Activated gamma-delta T cell treated with anti-CD3 and anti-CD28 coated beads, Interleukin-2, amount 50 U/mL, for 16 hours (primary cell): ENCODE results near the gene RCN1.
"Not testable (repeated sequence)": the region's sequence is repeated elsewhere in the genome, so short reads cannot be mapped to it uniquely, and the experiment has no call there.

ENCODE experiments used
- DNase-seq: peaks from one replicate; pipeline ENCODE4 v3.0.0-alpha.2; 2020; ENCODE audit warnings: low read depth

Gene RCN1

GRCh38 chr11:32113200-32113919, 22.5 kb downstream of the RCN1 start:
- no peak for DNase-seq

DNA sequence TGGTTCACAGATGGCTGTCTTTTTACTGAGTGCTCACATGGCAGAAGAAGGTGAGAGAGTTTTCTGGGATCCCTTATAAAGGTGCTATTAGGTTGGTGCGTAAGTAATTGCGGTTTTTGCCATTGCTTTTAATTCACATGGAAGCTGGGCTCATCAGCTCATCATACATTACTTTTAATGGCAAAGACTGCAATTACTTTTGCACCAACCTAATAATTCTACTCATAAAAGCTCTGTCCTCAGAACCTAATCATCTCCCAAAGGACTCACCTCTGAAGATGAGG, 23.0 kb downstream of the RCN1 start:
- DNase-seq, result no peak

DNA sequence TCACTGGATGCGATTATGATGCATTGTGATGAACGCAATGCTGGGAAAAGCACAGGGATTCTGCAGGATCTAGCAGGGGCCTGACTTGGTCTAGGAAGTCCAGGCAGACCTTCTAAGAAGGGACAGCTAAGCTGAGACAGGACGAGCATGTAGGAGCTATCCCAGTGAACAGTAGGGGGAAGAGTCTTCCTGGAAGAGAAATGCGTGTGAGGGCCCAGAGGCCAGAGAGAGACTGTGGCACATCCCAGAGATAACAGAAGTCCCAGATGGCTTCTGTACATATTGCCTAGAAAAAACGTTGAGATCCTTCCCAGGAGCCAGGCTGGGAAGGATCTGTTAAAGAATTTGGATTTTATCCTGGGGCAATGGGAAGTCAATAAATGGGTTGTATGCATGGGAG, 24.6 kb downstream of the RCN1 start:
- no peak for DNase-seq

DNA sequence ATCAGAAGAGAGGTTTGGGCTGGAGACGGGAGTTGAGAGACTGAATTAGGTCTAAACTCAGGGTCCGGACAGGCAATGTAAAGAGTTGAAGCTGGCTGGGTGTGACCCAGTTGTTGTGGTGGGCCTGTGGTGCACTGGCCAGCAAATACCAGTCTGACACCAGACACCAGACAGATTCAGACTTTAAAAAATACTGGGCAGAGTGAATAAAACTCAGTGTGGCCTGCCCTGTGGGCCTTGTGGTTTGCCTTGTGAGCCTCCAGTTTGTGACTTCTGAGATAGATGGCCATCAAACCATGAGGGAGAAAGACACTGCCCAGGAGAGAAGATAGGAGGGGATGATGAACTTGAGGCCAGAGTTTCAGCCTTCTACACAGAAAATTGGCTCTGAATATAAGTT, 25.8 kb downstream of the RCN1 start:
- DNase-seq, result no peak

GRCh38 chr11:32118025-32118974, 27.4 kb downstream of the RCN1 start:
- no peak for DNase-seq

DNA sequence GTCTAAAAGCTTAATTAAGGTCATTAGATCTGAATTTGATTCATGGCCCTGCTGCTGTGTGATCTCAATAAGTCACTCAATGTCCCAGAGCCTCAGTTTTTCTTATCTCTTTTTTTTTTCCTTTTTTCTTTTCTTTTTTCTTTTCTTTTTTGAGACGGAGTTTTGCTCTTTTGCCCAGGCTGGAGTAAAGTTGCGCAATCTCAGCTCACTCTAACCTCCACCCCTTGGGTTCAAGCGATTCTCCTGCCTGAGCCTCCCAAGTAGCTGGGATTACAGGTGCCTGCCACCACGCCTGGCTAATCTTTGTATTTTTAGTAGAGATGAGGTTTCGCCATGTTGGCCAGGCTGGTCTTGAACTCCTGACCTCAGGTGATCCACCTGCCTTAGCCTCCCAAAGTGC, 28.3 kb downstream of the RCN1 start:
- not testable (repeated sequence) for DNase-seq

- DNase-seq, result no peak
These were observed 30.1 kb downstream of the RCN1 start for GRCh38 chr11:32121012-32121411.

DNA sequence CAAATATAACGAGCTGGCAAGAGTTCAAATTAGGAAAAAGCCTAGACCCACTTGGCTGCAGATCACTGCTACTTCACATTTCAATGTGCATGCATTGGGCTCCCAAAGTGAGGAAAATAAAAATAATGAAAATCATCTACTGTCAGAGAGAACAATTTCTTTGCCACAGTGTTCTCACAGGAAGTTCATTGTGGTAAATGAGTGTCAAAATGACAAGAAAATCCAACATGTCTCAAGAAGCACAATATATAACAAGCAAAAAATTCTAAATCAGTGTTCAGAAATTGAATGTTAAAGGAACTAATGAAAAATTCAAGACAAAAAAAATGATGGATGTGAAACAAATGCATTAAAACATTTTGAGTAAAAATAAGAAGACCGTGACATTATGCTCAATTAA, 31.3 kb downstream of the RCN1 start:
- DNase-seq, result no peak

DNA sequence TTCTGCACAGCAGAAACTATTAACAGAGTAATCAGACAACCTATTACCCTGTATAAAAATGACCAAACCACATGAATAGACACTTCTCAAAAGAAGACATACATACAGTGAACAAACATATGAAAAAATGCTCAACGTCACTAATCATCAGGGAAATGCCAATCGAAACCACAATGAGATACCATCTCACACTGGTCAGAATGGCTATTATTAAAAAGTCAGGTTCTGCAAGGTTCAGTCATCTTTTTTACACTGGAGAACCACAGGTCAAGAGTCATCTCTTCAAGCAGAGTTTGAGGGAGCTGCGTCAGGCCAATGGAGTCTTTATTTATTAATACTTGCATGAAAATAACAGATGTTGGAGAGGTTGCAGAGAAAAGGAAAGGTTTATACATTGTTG, 40.4 kb downstream of the RCN1 start:
- no peak for DNase-seq

GRCh38 chr11:32136657-32137056, 45.8 kb downstream of the RCN1 start:
- no peak for DNase-seq

DNA sequence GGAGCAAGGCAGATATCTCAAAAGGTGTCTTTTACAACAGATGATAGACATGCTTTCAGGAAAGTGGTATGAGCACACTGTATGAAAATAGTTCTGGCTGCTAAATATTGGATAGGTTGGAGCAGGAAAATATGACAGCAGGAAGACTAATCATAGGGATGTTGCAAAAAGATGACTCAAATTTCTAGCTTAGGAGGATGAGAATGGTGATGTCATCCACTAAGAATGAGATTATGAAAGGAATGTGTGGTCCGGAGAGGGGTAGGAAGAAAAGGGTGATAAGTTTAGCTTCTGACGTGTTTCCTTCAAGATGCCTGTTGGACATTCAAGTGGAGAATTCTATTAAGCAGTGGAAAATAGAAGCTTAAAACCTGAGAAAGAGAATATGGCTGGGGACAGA, 46.4 kb downstream of the RCN1 start:
- no peak for DNase-seq

DNA sequence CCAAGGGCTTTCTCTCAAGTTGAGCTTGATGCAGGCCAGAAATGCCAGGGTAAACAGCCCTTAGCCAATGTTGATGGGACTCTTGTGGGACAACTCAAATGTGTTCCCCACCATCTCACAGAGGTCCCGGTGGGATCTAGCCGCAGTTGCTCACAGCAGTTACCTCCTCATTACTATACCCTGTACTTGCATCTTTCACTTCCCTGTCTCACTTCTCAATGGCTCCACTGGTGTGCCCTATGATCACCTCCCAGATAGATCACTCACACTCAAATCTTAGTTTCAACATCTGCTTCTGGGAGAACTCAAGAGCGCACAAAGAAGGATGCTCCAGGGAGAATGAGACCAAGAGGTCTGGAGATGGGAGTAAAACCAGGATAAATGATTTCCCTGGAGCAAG, 47.0 kb downstream of the RCN1 start:
- DNase-seq, result no peak

DNA sequence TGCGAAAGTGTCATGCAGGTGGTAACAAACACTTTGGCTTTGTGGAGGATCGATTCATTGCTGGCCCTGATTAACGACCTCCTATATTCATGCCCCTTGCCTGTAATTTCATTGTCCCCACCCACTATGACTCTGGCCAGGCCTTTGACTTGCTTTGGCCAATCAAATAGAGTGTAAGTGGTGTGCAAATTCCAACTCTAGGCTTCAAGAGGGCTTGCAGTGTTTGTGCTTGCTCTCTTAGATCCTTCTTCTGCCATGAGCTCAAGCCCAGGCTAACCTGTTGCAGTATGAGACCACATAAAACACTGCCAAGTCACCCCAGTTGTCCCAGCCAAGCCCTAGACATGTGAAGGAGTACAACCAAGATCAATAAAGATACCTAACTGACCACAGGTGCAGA, 48.0 kb downstream of the RCN1 start:
- no peak for DNase-seq

DNA sequence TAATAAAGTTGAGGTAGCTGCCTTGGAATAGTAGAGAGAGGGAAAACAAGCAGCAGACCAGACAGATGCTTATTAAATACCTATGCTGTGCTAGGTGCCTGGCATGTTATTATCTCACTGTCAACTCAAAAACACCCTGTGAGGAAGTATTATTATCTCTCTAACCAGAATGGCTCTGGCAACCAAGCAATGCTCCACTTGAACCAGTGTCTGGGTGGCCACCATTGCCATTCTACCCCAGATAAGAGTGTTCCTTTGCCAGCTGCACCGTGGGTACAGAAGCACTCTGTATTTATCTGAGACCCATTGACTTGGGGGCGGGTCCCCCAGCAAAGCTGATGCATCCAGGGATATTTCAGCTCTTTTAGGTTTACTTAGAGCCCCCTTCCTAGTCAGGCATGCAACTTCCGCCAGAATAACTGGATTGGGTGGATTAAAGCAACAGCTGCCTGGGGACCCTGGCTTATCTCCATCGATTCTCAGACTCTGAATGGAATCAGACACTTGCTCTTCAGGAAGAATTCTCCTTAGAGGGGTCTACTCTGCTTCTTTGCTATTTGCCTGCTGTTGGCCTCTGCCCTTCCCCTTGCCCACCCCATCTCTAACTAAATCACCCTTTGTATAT, 49.1 kb downstream of the RCN1 start:
- no peak for DNase-seq

DNA sequence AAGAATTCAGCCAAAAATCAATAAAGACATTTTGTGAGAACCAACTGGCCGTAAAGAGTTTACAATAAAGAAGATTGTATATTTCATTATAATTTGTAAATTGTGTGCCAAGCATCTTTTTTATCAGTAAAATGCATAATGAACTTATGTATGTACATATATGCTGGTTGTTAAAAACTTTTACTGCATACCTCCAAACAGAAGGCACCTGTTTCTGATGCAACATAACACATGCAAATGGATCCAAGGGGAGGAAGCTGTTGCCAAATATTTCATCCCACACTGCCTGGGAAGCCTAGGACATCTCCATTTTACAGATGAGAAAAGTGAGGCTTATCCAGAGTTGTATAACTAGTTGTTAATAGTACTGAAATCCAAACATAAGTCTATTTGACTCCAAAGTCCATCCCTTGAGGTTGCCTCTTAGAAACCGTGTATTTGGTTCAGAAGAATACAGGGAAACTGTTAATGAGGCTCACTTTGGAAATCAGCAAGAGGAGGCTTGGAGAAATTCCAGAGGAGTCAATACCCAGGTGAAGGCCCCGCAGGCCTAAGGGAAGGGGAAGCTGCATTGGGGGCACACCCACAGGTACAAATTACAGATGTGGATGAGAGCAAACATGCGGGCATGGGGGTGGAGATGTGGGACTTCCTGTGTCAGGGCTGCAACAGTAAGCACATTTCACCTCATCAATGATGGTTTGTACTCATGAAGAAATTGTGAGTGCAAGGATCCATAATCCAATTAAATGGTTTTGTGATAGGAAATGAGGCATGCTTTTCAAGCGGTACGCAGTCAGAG, 51.1 kb downstream of the RCN1 start:
- DNase-seq, result no peak

GRCh38 chr11:32143378-32143777, 52.5 kb downstream of the RCN1 start:
- DNase-seq, result no peak

- no peak for DNase-seq
These were observed 54.4 kb downstream of the RCN1 start for GRCh38 chr11:32145282-32145681.

GRCh38 chr11:32148895-32149294, 58.0 kb downstream of the RCN1 start:
- no peak for DNase-seq

GRCh38 chr11:32149748-32150147, 58.9 kb downstream of the RCN1 start:
- DNase-seq, result no peak

- no peak for DNase-seq
These were observed 60.2 kb downstream of the RCN1 start for GRCh38 chr11:32151027-32151426.

GRCh38 chr11:32152216-32152615, 61.3 kb downstream of the RCN1 start:
- no peak for DNase-seq

- DNase-seq, result no peak
These were observed 61.9 kb downstream of the RCN1 start for GRCh38 chr11:32152821-32153220.
